Measurements from ENCODE around the gene PLA2G4A.

PLA2G4A gene

GRCh38 chr1:186834399-186834958 lies 5.7 kb downstream of the PLA2G4A start:
- no peak for DNase-seq (ENCODE audit: low read depth)

- no peak for DNase-seq (ENCODE audit: low read depth)
These were observed 6.7 kb downstream of the PLA2G4A start for GRCh38 chr1:186835448-186835847.

- DNase-seq (ENCODE audit: low read depth): no peak
These were observed 9.1 kb downstream of the PLA2G4A start for GRCh38 chr1:186837806-186838205.

- no peak for DNase-seq (ENCODE audit: low read depth)
These were observed 9.8 kb downstream of the PLA2G4A start for GRCh38 chr1:186838380-186839040.

GRCh38 chr1:186839041-186839400 lies 10.3 kb downstream of the PLA2G4A start:
- no peak for DNase-seq (ENCODE audit: low read depth)

GRCh38 chr1:186841599-186841998 lies 12.8 kb downstream of the PLA2G4A start:
- DNase-seq (ENCODE audit: low read depth): no peak

GRCh38 chr1:186842547-186842946 lies 13.8 kb downstream of the PLA2G4A start:
- no peak for DNase-seq (ENCODE audit: low read depth)

- no peak for DNase-seq (ENCODE audit: low read depth)
These were observed 14.5 kb downstream of the PLA2G4A start for GRCh38 chr1:186843226-186843625.

GRCh38 chr1:186843931-186844330 lies 15.2 kb downstream of the PLA2G4A start:
- no peak for DNase-seq (ENCODE audit: low read depth)

GRCh38 chr1:186845576-186846210 lies 16.9 kb downstream of the PLA2G4A start:
- DNase-seq (ENCODE audit: low read depth): no peak

- no peak for DNase-seq (ENCODE audit: low read depth)
These were observed 19.9 kb downstream of the PLA2G4A start for GRCh38 chr1:186848509-186849130.

GRCh38 chr1:186849271-186849671 lies 20.5 kb downstream of the PLA2G4A start:
- DNase-seq (ENCODE audit: low read depth): no peak

- no peak for DNase-seq (ENCODE audit: low read depth)
These were observed 21.1 kb downstream of the PLA2G4A start for GRCh38 chr1:186849826-186850225.

GRCh38 chr1:186854102-186854501 lies 25.4 kb downstream of the PLA2G4A start:
- no peak for DNase-seq (ENCODE audit: low read depth)

- no peak for DNase-seq (ENCODE audit: low read depth)
These were observed 30.2 kb downstream of the PLA2G4A start for GRCh38 chr1:186858923-186859322.

- DNase-seq (ENCODE audit: low read depth): no peak
These were observed 31.2 kb downstream of the PLA2G4A start for GRCh38 chr1:186859995-186860394.

- DNase-seq (ENCODE audit: low read depth): no peak
These were observed 35.5 kb downstream of the PLA2G4A start for GRCh38 chr1:186864296-186864695.

GRCh38 chr1:186865253-186865652 lies 36.5 kb downstream of the PLA2G4A start:
- no peak for DNase-seq (ENCODE audit: low read depth)

GRCh38 chr1:186865857-186866256 lies 37.1 kb downstream of the PLA2G4A start:
- DNase-seq (ENCODE audit: low read depth): no peak

- DNase-seq (ENCODE audit: low read depth): no peak
These were observed 40.9 kb downstream of the PLA2G4A start for GRCh38 chr1:186869526-186870228.

GRCh38 chr1:186871784-186872183 lies 43.0 kb downstream of the PLA2G4A start:
- DNase-seq (ENCODE audit: low read depth): no peak

GRCh38 chr1:186872291-186872690 lies 43.5 kb downstream of the PLA2G4A start:
- DNase-seq (ENCODE audit: low read depth): no peak

GRCh38 chr1:186873687-186874086 lies 44.9 kb downstream of the PLA2G4A start:
- DNase-seq (ENCODE audit: low read depth): no peak

Measured in activated T-cell treated with anti-CD3 and anti-CD28 coated beads for 1 hour (primary cell).